IPS-15b (cell line): ENCODE data around the gene LAD1.

ENCODE experiments used
- H3K27me3 ChIP-seq: one replicate; pipeline ENCODE4 v1.6.1; 2013; ENCODE audit warnings: low read length; ENCODE audit not compliant: control insufficient read depth, insufficient read depth
- H3K36me3 ChIP-seq: one replicate; pipeline ENCODE4 v1.6.1; 2013; ENCODE audit warnings: low read length; ENCODE audit not compliant: control insufficient read depth, insufficient read depth
- H3K4me1 ChIP-seq: one replicate; pipeline ENCODE4 v1.6.1; 2013; ENCODE audit warnings: mild to moderate bottlenecking, low read length; ENCODE audit not compliant: control insufficient read depth, insufficient read depth
- H3K4me3 ChIP-seq: one replicate; pipeline ENCODE4 v1.5.1; 2013; ENCODE audit warnings: low read depth, low read length
- H3K9ac ChIP-seq: one replicate; pipeline ENCODE4 v1.6.1; 2013; ENCODE audit warnings: low read depth, mild to moderate bottlenecking, low read length
- H3K9me3 ChIP-seq: one replicate; pipeline ENCODE4 v1.6.1; 2013; ENCODE audit warnings: mild to moderate bottlenecking, low read length; ENCODE audit not compliant: control insufficient read depth, insufficient read depth

Gene LAD1

GRCh38 chr1:201427963-201428362, 28.8 kb upstream of the LAD1 start:
- H3K9me3 ChIP-seq: no peaks in the 10 kb centered on the region
- H3K4me3 ChIP-seq: no peak overlapping the region
- no peaks in the 10 kb centered on the region for H3K27me3 ChIP-seq
- no peak overlapping the region for H3K9ac ChIP-seq
- no peaks in the 10 kb centered on the region for H3K36me3 ChIP-seq
- H3K4me1 ChIP-seq: no peaks in the 10 kb centered on the region

- Histone ChIP-seq H3K9me3 (no peaks in the 10 kb centered on the region), H3K36me3 (no peaks in the 10 kb centered on the region), H3K4me3 (no peak overlapping the region), H3K4me1 (no peaks in the 10 kb centered on the region), H3K9ac (no peak overlapping the region), H3K27me3 (no peaks in the 10 kb centered on the region)
These were observed 27.6 kb upstream of the LAD1 start for GRCh38 chr1:201426479-201427310.

- Histone ChIP-seq H3K4me3 (no peak overlapping the region), H3K36me3 (no peaks in the 10 kb centered on the region), H3K9me3 (no peaks in the 10 kb centered on the region), H3K9ac (no peak overlapping the region), H3K4me1 (no peaks in the 10 kb centered on the region), H3K27me3 (no peaks in the 10 kb centered on the region)
These were observed 25.0 kb upstream of the LAD1 start for GRCh38 chr1:201424146-201424545.

GRCh38 chr1:201423655-201424054, 24.5 kb upstream of the LAD1 start:
- no peak overlapping the region for H3K9ac ChIP-seq
- H3K4me1 ChIP-seq: no peaks in the 10 kb centered on the region
- H3K36me3 ChIP-seq: no peaks in the 10 kb centered on the region
- H3K4me3 ChIP-seq: no peak overlapping the region
- no peaks in the 10 kb centered on the region for H3K9me3 ChIP-seq
- no peaks in the 10 kb centered on the region for H3K27me3 ChIP-seq

GRCh38 chr1:201422436-201423030, 23.4 kb upstream of the LAD1 start:
- H3K4me1 ChIP-seq: no peaks in the 10 kb centered on the region
- H3K9ac ChIP-seq: no peak overlapping the region
- H3K4me3 ChIP-seq: no peak overlapping the region
- H3K27me3 ChIP-seq: no peaks in the 10 kb centered on the region
- no peaks in the 10 kb centered on the region for H3K9me3 ChIP-seq
- H3K36me3 ChIP-seq: no peaks in the 10 kb centered on the region

- Histone ChIP-seq H3K27me3 (no peaks in the 10 kb centered on the region), H3K9ac (no peak overlapping the region)
These were observed 22.9 kb upstream of the LAD1 start for GRCh38 chr1:201422026-201422425.

GRCh38 chr1:201421041-201421440, 21.9 kb upstream of the LAD1 start:
- Histone ChIP-seq H3K9me3 (no peaks in the 10 kb centered on the region), H3K4me1 (no peaks in the 10 kb centered on the region), H3K9ac (peak overlapping the region; percentile 38), H3K4me3 (no peak overlapping the region), H3K27me3 (no peaks in the 10 kb centered on the region), H3K36me3 (no peaks in the 10 kb centered on the region)

More at GRCh38 chr1:201422026-201422425, 22.9 kb upstream of the LAD1 start:
- no peaks in the 10 kb centered on the region for H3K9me3 ChIP-seq
- no peaks in the 10 kb centered on the region for H3K4me1 ChIP-seq
- no peaks in the 10 kb centered on the region for H3K36me3 ChIP-seq
- no peak overlapping the region for H3K4me3 ChIP-seq

- Histone ChIP-seq H3K9ac (no peak overlapping the region), H3K36me3 (no peaks in the 10 kb centered on the region), H3K27me3 (no peaks in the 10 kb centered on the region), H3K4me3 (no peak overlapping the region), H3K4me1 (no peaks in the 10 kb centered on the region), H3K9me3 (no peaks in the 10 kb centered on the region)
These were observed 21.5 kb upstream of the LAD1 start for GRCh38 chr1:201420608-201421002.

GRCh38 chr1:201419746-201420607, 20.9 kb upstream of the LAD1 start:
- H3K27me3 ChIP-seq: no peaks in the 10 kb centered on the region
- no peaks in the 10 kb centered on the region for H3K9me3 ChIP-seq
- H3K4me3 ChIP-seq: no peak overlapping the region
- no peak overlapping the region for H3K9ac ChIP-seq
- no peaks in the 10 kb centered on the region for H3K36me3 ChIP-seq
- no peaks in the 10 kb centered on the region for H3K4me1 ChIP-seq

- Histone ChIP-seq H3K36me3 (no peaks in the 10 kb centered on the region), H3K4me1 (no peaks in the 10 kb centered on the region), H3K27me3 (no peaks in the 10 kb centered on the region), H3K9me3 (no peaks in the 10 kb centered on the region), H3K9ac (no peak overlapping the region), H3K4me3 (no peak overlapping the region)
These were observed 20.1 kb upstream of the LAD1 start for GRCh38 chr1:201419256-201419655.

GRCh38 chr1:201418461-201418860, 19.3 kb upstream of the LAD1 start:
- no peak overlapping the region for H3K9ac ChIP-seq
- H3K27me3 ChIP-seq: no peaks in the 10 kb centered on the region

More at GRCh38 chr1:201418461-201418860, 19.3 kb upstream of the LAD1 start:
- Histone ChIP-seq H3K4me3 (no peak overlapping the region), H3K9me3 (no peaks in the 10 kb centered on the region), H3K4me1 (no peaks in the 10 kb centered on the region), H3K36me3 (no peaks in the 10 kb centered on the region)
